HG02759 (cell line): ENCODE measurements around the gene ACP3.
"Not testable (repeated sequence)": the region's sequence is repeated elsewhere in the genome, so short reads cannot be mapped to it uniquely, and the experiment has no call there.

Experiments used
- ATAC-seq: cut with Tn5 transposase; IDR thresholded peaks from one replicate; pipeline ENCODE4 v1.9.1; 2021; ENCODE audit warnings: mild to moderate bottlenecking, moderate library complexity; ENCODE audit not compliant: unreplicated experiment

Gene ACP3

DNA sequence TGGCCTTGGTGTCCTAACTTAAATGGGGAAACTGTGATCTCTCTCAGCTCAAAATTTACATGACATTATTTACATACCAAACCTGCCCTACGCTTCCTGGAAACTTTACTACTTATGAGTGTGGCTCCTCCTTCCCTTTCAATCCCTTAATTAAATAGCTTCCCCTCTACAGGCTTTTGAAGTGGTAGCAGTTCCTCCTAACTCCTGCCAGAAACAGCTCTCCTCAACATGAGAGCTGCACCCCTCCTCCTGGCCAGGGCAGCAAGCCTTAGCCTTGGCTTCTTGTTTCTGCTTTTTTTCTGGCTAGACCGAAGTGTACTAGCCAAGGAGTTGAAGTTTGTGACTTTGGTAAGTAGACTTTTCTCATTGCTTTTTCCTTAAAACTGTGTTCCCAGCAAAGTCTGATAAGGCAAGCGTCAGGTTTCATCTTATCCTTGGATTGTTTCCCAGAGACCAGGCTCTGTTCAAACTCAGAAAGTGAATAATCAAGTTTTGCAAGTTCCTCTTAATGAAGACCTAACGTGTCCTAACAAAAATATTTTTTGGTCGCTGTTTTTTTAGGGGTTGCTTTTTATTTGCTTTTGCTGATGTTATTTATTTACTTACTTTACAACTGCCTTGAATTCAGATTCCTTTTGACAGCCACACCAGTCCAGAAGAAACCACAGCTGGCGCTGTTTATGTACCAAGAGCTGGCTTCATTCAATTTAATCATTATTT is at the start of gene ACP3:
ACP3 (plus strand) TSS at position 179 of the 720 bp plus-strand sequence; CDS start at position 229, 50 bp downstream.
- ATAC-seq: no peak

GRCh38 chr3:132268956-132269355 is 48.3 kb upstream of the ACP3 start:
- no peak for ATAC-seq

GRCh38 chr3:132273036-132273435 is 44.2 kb upstream of the ACP3 start:
- no peak for ATAC-seq

DNA sequence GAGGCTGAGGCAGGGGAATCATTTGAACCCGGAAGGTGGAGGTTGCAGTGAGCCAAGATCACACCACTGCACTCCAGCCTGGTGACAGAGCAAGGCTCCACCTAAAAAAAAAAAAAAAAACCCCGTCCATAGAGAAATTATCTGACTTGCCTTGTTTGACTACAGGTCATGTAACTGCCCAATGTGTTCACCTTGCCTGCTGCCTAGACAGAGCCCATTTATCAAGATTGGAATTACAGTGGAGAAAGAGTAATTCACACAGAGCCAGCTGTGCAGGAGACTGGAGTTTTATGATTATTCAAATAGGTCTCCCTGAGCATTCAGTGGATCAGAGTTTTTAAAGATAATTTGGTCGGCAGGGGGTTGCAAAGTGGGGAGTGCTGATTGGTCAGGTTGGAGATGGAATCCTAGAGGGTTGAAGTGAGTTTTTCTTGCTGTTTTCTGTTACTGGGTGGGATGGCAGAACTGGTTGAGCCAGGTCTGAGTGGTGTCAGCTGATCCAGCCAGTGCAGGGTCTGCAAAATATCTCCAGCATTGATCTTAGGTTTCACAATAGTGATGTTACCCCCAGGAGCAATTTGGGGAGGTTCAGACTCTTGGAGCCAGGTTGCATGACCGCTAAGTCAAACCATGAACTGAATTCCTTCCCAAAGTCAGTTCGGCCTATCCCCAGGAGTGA is 40.8 kb upstream of the ACP3 start:
- ATAC-seq: no peak

DNA sequence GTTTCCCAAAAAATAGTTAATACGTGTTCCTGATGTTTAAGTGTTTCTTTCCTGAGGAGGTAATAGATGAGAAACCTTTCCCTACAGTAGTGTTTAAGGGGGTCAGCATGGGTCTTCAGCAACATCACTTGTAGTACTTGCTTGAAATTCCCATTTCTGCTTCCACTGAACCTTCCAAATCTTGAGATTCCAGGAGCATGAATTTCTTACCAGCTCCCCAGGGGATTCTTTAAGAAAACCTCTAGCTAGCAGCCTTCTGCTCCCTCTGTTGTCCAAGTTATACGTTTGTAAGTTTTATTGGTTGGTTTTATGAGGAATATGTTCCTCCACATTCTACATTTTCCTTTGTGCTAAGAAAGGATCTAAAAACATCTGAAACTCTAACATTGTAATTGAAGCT is 38.2 kb upstream of the ACP3 start:
- no peak for ATAC-seq

GRCh38 chr3:132283440-132283839 is 33.8 kb upstream of the ACP3 start:
- ATAC-seq: no peak

- no peak for ATAC-seq
Observed at GRCh38 chr3:132283916-132284405, 33.2 kb upstream of the ACP3 start.

DNA sequence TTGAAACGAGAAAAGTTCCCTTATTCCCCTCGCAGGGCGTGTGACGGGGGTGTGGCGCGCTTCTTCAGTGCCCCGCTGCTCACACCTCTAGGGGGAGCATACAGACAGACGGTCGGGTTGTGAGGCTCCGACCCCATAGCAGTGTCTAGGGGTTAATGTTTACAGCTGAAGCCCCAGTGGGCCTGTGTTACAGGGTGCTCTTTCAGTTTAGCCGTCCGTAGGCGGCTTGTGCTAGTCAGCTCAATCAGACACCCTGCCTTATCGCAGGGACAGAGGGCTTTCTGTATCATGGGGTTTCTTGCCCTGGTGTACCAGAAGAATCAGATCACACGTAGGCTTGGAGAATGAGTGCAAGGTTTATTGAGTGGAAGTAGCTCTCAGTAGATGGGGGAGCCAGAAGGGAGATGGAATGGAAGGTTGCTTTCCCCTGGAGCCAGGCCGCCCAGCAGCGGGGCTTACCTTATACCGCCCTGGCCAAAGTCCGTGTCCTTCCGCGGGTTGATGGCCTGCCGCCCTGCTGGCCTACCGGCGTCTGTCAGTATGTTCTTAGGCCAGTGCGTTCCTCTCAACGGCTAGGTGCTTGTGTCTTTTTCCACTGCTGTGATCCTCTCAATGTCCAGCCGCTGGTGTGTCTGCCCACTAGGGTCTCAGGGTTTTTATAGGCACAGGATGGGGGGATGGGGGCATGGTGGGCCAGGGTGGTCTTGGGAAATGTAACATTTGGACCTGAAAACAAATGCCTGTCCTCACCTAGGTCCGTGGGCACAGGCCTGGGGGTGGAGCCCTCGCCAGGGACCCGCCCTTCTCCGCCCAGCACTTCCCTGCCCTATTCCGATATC is 32.2 kb upstream of the ACP3 start:
- no peak for ATAC-seq

DNA sequence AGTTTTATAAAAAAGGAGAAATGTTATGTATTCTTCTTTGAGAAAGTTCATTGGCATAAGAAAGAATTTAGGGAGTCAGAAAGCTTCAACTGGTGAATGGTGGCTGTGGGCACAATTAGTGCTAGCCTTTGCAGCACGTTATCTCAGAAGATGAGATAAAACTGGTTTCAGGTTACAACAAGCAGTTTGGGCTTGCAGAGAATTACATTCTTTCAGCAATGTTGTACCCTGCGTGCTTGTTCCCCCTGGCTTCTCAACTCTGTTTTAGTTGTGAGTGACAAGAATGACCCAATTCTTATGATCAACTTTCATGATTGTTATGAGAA is 31.6 kb upstream of the ACP3 start:
- ATAC-seq: no peak

GRCh38 chr3:132286035-132286434 is 31.2 kb upstream of the ACP3 start:
- ATAC-seq: no peak

DNA sequence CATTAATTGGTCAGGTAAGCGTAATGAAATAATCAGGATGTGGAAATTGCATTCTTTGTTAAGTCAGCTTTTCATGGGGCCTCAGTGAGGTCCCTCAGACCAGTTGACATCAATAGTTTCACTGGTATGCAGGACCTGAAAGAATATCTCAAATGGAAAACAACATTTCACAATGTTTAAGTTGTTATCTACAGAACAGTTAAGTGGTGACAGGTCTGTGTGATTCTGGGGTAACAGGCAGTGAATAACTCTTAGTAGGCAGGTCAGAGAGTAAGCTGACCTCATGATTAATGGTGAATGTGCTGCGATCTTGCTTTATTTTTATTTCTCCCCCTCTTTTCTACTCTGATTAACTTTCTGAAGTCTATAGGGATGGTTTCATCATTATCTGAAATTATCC is 28.9 kb upstream of the ACP3 start:
- no peak for ATAC-seq

GRCh38 chr3:132289316-132289715 is 27.9 kb upstream of the ACP3 start:
- ATAC-seq: no peak

DNA sequence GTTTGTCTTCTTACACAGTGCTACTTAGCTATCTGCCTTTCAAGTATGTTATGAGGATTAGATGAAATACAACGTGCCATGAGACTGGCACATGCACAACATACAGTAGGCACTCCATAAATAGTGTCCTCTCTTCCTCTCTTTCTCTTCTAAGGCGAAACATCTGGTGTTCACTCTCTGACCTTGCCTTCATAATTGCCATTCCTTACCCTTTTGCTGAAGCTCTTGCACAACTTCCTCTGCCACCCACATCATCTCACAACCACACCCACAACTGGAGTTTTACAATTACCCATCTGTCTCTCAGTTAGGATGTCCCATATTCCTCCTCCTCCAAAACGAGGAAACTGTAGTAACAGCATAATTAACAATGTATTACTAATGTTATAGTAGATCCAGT is 26.4 kb upstream of the ACP3 start:
- ATAC-seq: no peak

- ATAC-seq: no peak
Observed at GRCh38 chr3:132292042-132292441, 25.2 kb upstream of the ACP3 start.

DNA sequence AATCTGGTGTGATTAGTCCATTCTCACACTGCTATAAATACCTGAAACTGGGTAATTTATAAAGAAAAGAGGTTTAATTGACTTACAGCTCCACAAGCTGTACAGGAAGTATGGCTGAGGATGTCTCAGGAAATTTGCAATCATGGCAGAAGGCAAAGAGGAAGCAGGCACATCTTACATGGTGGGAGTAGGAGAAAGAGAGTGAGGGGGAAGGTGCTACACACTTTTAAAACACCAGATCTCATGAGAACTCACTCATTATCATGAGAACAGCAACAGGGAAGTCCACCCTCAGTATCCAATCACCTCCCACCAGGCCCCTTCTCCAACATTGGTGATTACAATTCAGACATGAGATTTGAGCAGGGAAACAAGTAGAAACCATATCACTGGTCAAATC is 24.0 kb upstream of the ACP3 start:
- ATAC-seq: no peak

- ATAC-seq: no peak
Observed at GRCh38 chr3:132294906-132295305, 22.3 kb upstream of the ACP3 start.

- ATAC-seq: not testable (repeated sequence)
Observed at GRCh38 chr3:132303336-132304201, 13.6 kb upstream of the ACP3 start.

- not testable (repeated sequence) for ATAC-seq
Observed at GRCh38 chr3:132304351-132304750, 12.9 kb upstream of the ACP3 start.

DNA sequence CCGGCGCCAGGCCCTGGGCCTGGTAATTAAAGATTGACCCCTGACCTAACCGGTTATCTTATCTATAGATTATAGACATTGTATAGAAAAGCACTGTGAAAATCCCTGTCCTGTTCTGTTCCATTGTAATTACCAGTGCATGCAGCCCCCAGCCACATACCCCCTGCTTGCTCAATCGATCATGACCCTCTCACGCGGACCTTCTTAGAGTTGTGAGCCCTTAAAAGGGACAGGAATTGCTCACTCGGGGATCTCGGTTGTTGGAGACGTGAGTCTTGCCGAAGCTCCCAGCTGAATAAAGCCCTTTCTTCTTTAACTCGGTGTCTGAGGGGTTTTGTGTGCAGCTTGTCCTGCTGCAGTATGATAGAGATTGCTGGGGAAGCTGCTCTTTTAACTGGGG is 7.2 kb upstream of the ACP3 start:
- not testable (repeated sequence) for ATAC-seq

GRCh38 chr3:132311316-132311715 is 5.9 kb upstream of the ACP3 start:
- ATAC-seq: no peak

- ATAC-seq: no peak
Observed at GRCh38 chr3:132311841-132312240, 5.4 kb upstream of the ACP3 start.
